Gastroesophageal sphincter (tissue), 3 donors: ENCODE results near the gene LIMD2.

Experiments used
- CTCF ChIP-seq, 4 experiments: fragments of 200-600 bp in 2 of 4; fragments of 450-650 bp in 2 of 4; sonication (generic) in 1 of 4; IDR thresholded peaks; one replicate each; pipeline ENCODE4 v1.5.1; 2017 to 2019; ENCODE audit warnings: antibody characterized with exemption in 4 of 4, mild to moderate bottlenecking in 2 of 4, moderate library complexity in 2 of 4
- EP300 ChIP-seq: sonication (generic); formaldehyde crosslinking; IDR thresholded peaks from one replicate; pipeline ENCODE4 v1.6.1; 2017; ENCODE audit warnings: antibody characterized with exemption, mild to moderate bottlenecking
- POLR2A ChIP-seq, 2 donors: fragments of 450-650 bp; IDR thresholded peaks; one replicate each; pipeline ENCODE4 v1.6.1; 2017; ENCODE audit warnings: antibody characterized with exemption in 2 of 2, mild to moderate bottlenecking in 2 of 2, moderate library complexity in 1 of 2
- POLR2AphosphoS5 ChIP-seq: sonication (generic); formaldehyde crosslinking; IDR thresholded peaks from one replicate; pipeline ENCODE4 v1.6.1; 2017; ENCODE audit warnings: antibody characterized with exemption

GRCh38 chr17:63685041-63685440 is 14.9 kb downstream of the LIMD2 start:
- TF ChIP-seq EP300 (no peak), POLR2AphosphoS5 (peak; percentile 72), CTCF (IDR thresholded peaks at IDR 0.05) (no peak), POLR2A (IDR thresholded peaks at IDR 0.05) (no peak)
